Loucy (cell line): Measurements from ENCODE around the gene ANO9.

Experiments used
- H2AFZ ChIP-seq: fragments of 200-600 bp; sonication (generic); 2 replicates; pipeline ENCODE4 v1.6.0; 2016; ENCODE audit warnings: antibody characterized with exemption, mild to moderate bottlenecking, low read length, moderate library complexity
- H3F3A ChIP-seq: fragments of 200-600 bp; 2 replicates; pipeline ENCODE4 v1.6.0; 2016; ENCODE audit warnings: antibody characterized with exemption, low read depth, mild to moderate bottlenecking
- H3K27me3 ChIP-seq: fragments of 200-600 bp; sonication (generic); 2 replicates; pipeline ENCODE4 v1.6.1; 2014; ENCODE audit warnings: low read length, mild to moderate bottlenecking; ENCODE audit not compliant: insufficient read depth, poor library complexity, severe bottlenecking
- H3K36me3 ChIP-seq: fragments of 200-600 bp; sonication (generic); 2 replicates; pipeline ENCODE4 v1.6.1; 2016; ENCODE audit warnings: low read length; ENCODE audit not compliant: insufficient read depth
- H3K4me1 ChIP-seq: fragments of 200-600 bp; sonication (generic); 2 replicates; pipeline ENCODE4 v1.5.1; 2014; ENCODE audit warnings: low read length, mild to moderate bottlenecking; ENCODE audit not compliant: insufficient read depth, poor library complexity, severe bottlenecking
- H3K4me2 ChIP-seq: fragments of 200-600 bp; sonication (generic); 2 replicates; pipeline ENCODE4 v1.6.0; 2014; ENCODE audit warnings: antibody characterized with exemption, low read length, low read depth, mild to moderate bottlenecking; ENCODE audit not compliant: poor library complexity, severe bottlenecking
- H3K4me3 ChIP-seq: fragments of 200-600 bp; sonication (generic); 2 replicates; pipeline ENCODE4 v1.5.1; 2014; ENCODE audit warnings: low read length, mild to moderate bottlenecking, mixed read lengths; ENCODE audit not compliant: poor library complexity, severe bottlenecking
- H3K79me2 ChIP-seq: fragments of 200-600 bp; sonication (generic); 2 replicates; pipeline ENCODE4 v1.6.1; 2014; ENCODE audit warnings: low read length; ENCODE audit not compliant: insufficient read depth
- H3K9ac ChIP-seq: fragments of 200-600 bp; sonication (generic); 2 replicates; pipeline ENCODE4 v1.6.0; 2014; ENCODE audit warnings: mild to moderate bottlenecking, low read depth, low read length, moderate library complexity; ENCODE audit not compliant: poor library complexity, severe bottlenecking
- H3K9me2 ChIP-seq: fragments of 200-600 bp; sonication (generic); replicated peaks from 2 replicates; pipeline ENCODE4 v1.6.1; 2016; ENCODE audit warnings: low read depth, low read length, mixed read lengths
- H3K9me3 ChIP-seq: fragments of 200-600 bp; sonication (generic); 2 replicates; pipeline ENCODE4 v1.6.1; 2014; ENCODE audit warnings: mild to moderate bottlenecking, antibody characterized with exemption, low read length, low read depth; ENCODE audit not compliant: insufficient read depth
- H4K20me1 ChIP-seq: fragments of 200-600 bp; sonication (generic); 2 replicates; pipeline ENCODE4 v1.6.0; 2014; ENCODE audit warnings: antibody characterized with exemption, low read length, mild to moderate bottlenecking; ENCODE audit not compliant: insufficient read depth, poor library complexity, severe bottlenecking
- EZH2phosphoT487 ChIP-seq: fragments of 200-600 bp; IDR thresholded peaks from 2 replicates; pipeline ENCODE4 v1.6.1; 2018; ENCODE audit warnings: antibody characterized with exemption, mild to moderate bottlenecking, moderate library complexity, borderline replicate concordance
- TF ChIP-seq, protein P1 (sequence below): fragments of 200-600 bp; sonication (generic); conservative IDR thresholded peaks from 2 replicates; pipeline ENCODE4 v1.5.1; 2014; ENCODE audit warnings: mild to moderate bottlenecking, antibody characterized with exemption, low read length

Gene ANO9

DNA sequence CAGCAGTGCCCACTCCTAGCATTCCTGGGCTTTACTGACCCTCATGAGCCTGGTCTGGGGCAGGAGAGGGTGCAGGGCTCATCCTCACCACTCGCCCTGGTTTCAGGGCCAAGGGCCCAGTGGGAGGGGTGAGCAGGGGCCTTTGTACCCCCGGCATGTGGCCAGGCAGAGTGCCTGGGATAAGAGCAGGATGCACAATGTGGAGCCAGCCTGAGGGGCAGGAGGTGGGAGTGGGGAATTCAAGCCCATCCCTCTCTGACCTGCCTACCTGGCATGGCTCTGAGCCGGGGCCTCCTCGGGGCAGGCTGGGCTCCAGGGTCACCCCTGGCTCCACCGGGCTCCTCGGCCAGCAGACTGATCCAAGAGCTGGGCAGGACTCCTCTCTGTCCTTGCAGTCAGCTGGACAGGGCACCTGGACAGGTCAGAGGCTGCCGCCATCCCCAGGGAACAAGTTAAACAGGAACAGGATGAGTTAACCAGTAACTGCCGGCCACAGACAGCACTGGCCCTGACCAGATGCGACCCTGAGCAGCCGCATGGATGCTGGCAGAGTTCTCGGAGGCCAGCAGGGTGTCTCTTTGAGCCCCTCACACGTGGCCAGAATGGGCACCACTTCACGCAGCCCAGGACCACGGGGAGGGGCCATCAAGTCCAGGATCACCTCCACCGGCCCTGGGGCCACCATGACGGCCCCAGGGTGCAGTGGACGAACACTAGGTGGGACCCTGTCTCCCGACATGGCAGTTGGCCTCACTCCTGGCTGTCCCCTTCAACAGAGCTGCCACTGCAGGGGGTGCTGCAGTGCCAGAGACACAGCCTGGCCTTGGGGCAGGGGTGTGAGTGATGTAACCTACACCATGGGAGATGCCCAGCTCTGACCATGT lies 32.0 kb downstream of the ANO9 start:
- H3K4me1 ChIP-seq = peaks cover 54% of the 10 kb centered on the region
- H3K27me3 ChIP-seq = no peaks in the 10 kb centered on the region
- peaks cover 22% of the 10 kb centered on the region for H3K79me2 ChIP-seq
- H3K9me3 ChIP-seq = no peaks in the 10 kb centered on the region
- no peak overlapping the region for H3K9ac ChIP-seq
- TF ChIP-seq, protein P1, sequence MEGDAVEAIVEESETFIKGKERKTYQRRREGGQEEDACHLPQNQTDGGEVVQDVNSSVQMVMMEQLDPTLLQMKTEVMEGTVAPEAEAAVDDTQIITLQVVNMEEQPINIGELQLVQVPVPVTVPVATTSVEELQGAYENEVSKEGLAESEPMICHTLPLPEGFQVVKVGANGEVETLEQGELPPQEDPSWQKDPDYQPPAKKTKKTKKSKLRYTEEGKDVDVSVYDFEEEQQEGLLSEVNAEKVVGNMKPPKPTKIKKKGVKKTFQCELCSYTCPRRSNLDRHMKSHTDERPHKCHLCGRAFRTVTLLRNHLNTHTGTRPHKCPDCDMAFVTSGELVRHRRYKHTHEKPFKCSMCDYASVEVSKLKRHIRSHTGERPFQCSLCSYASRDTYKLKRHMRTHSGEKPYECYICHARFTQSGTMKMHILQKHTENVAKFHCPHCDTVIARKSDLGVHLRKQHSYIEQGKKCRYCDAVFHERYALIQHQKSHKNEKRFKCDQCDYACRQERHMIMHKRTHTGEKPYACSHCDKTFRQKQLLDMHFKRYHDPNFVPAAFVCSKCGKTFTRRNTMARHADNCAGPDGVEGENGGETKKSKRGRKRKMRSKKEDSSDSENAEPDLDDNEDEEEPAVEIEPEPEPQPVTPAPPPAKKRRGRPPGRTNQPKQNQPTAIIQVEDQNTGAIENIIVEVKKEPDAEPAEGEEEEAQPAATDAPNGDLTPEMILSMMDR = peak; percentile 25
- no peak for TF ChIP-seq EZH2phosphoT487
- no peaks in the 10 kb centered on the region for H3K36me3 ChIP-seq
- H3K9me2 ChIP-seq = no peaks in the 10 kb centered on the region
- no peak overlapping the region for H2AFZ ChIP-seq
- H3K4me3 ChIP-seq = no peak overlapping the region
- no peaks in the 10 kb centered on the region; the same call in 1 of the 2 replicates for H3F3A ChIP-seq
- H4K20me1 ChIP-seq = peaks cover 12% of the 10 kb centered on the region
- H3K4me2 ChIP-seq = no peak overlapping the region

DNA sequence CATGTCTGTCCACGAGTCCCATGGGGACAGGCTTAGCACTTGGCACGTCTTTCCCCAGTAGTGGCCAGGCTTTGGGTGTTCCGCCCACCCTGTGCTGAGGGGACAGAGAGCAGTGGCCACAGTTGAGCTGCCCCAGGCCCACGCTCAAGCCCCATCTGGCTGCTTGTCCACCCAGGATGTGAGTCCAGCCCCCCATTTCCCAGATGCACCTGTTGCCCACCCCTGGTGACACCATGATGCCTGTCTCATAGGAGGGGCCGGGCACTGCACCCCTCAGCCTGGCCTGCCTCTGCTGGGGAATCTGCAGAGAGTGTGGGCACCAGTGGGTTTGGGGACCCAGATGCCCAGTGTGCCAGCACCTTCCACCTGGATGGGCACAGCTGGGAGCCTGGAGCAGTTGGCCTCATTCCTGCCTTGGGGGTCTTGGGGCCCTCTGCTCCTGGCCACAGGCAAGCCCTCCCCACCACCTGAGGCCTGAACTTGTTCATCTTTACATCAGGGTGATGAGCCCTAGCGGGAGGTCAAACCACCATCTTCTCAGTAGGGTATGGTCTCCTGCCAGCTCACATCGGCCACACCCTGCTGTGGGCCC lies 32.7 kb downstream of the ANO9 start:
- no peaks in the 10 kb centered on the region; the same call in 1 of the 2 replicates for H3F3A ChIP-seq
- no peaks in the 10 kb centered on the region for H3K36me3 ChIP-seq
- no peaks in the 10 kb centered on the region for H3K9me2 ChIP-seq
- no peak overlapping the region for H3K9ac ChIP-seq
- no peak overlapping the region for H3K4me2 ChIP-seq
- H2AFZ ChIP-seq = no peak overlapping the region
- no peak for TF ChIP-seq EZH2phosphoT487
- TF ChIP-seq, protein P1 = no peak
- H3K4me1 ChIP-seq = peaks cover 49% of the 10 kb centered on the region
- H4K20me1 ChIP-seq = peaks cover 10% of the 10 kb centered on the region
- H3K27me3 ChIP-seq = no peaks in the 10 kb centered on the region
- no peaks in the 10 kb centered on the region for H3K9me3 ChIP-seq
- H3K4me3 ChIP-seq = no peak overlapping the region
- peaks cover 16% of the 10 kb centered on the region for H3K79me2 ChIP-seq

DNA sequence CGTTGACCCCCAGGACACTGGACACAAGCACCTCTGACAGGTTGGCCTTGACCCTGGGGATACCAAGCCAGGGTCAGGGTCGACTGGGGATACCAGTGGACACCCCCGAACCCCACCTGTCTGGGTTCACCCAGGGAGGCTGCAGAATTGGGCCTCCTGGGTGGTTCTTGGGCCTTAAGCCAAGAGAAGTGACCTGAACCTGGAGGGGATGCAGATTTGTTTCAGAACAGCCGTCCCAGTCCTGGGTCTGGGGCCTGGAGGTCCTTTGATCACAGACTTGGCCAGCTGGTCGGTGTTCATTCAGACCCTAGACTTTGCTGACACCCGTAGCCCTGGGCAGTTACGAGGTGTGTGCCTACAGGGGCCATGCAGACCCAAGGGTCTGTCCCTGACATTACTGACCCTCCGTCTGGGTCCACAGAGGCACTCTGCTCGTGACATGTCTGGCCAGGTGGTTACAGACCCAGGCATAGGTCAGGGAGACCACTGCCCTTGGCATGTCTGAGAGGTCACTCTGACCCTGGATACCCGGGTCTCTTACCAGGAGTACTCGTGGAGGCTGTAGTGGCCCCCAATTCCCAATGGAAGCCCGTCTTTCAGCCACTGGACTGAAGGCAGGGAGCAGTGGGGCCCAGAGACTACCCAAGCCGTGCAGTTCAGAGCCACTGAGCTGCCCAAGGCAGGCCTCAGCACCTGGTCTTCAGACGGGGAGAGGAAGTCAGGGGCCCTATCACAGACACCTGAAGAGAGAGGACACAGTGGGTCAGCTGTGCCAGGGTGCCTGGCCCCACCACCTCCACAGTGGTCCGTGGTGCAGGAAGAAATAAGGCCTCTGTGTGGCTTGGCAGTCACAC lies 33.4 kb downstream of the ANO9 start:
- Histone ChIP-seq H3K27me3 (no peaks in the 10 kb centered on the region), H3K4me3 (no peak overlapping the region), H3K9me2 (no peaks in the 10 kb centered on the region), H3K9ac (no peak overlapping the region), H2AFZ (no peak overlapping the region), H3F3A (no peaks in the 10 kb centered on the region; the same call in 1 of the 2 replicates), H3K4me2 (no peak overlapping the region), H3K4me1 (peaks cover 48% of the 10 kb centered on the region), H3K36me3 (no peaks in the 10 kb centered on the region), H3K79me2 (peaks cover 9% of the 10 kb centered on the region), H4K20me1 (peaks cover 10% of the 10 kb centered on the region), H3K9me3 (no peaks in the 10 kb centered on the region)
- TF ChIP-seq EZH2phosphoT487 = no peak
- TF ChIP-seq, protein P1 = no peak
